ENCODE results near the gene SGIP1.

SGIP1 gene

GRCh38 chr1:66687358-66687757, 153.4 kb downstream of the SGIP1 start:
- TF ChIP-seq CTCF (IDR thresholded peaks at IDR 0.05; ENCODE audit: borderline replicate concordance, control extremely low read depth, extremely low read depth, insufficient read depth, missing control alignments): no peak
- DNase-seq (ENCODE audit: low spot score): no peak
- in situ Hi-C loops (cut with MboI; ENCODE audit: low sequenced_read_pairs, unreplicated experiment): no loop called here

GRCh38 chr1:66690666-66691381, 156.9 kb downstream of the SGIP1 start:
- TF ChIP-seq CTCF (IDR thresholded peaks at IDR 0.05; ENCODE audit: borderline replicate concordance, control extremely low read depth, extremely low read depth, insufficient read depth, missing control alignments): no peak
- no peak for DNase-seq (ENCODE audit: low spot score)
- in situ Hi-C loops (cut with MboI; ENCODE audit: low sequenced_read_pairs, unreplicated experiment): no loop called here

GRCh38 chr1:66692681-66693080, 158.7 kb downstream of the SGIP1 start:
- TF ChIP-seq CTCF (IDR thresholded peaks at IDR 0.05; ENCODE audit: borderline replicate concordance, control extremely low read depth, extremely low read depth, insufficient read depth, missing control alignments): no peak
- in situ Hi-C loops (cut with MboI; ENCODE audit: low sequenced_read_pairs, unreplicated experiment): no loop called here
- DNase-seq (ENCODE audit: low spot score): no peak

- DNase-seq (ENCODE audit: low spot score): no peak
- no peak for TF ChIP-seq CTCF (IDR thresholded peaks at IDR 0.05; ENCODE audit: borderline replicate concordance, control extremely low read depth, extremely low read depth, insufficient read depth, missing control alignments)
- in situ Hi-C loops (cut with MboI; ENCODE audit: low sequenced_read_pairs, unreplicated experiment): no loop called here
Observed at GRCh38 chr1:66693856-66694255, 159.9 kb downstream of the SGIP1 start.

GRCh38 chr1:66695116-66695515, 161.2 kb downstream of the SGIP1 start:
- no peak for TF ChIP-seq CTCF (IDR thresholded peaks at IDR 0.05; ENCODE audit: borderline replicate concordance, control extremely low read depth, extremely low read depth, insufficient read depth, missing control alignments)
- in situ Hi-C loops (cut with MboI; ENCODE audit: low sequenced_read_pairs, unreplicated experiment): no loop called here
- DNase-seq (ENCODE audit: low spot score): no peak

GRCh38 chr1:66696771-66697170, 162.8 kb downstream of the SGIP1 start:
- no peak for DNase-seq (ENCODE audit: low spot score)
- in situ Hi-C loops (cut with MboI; ENCODE audit: low sequenced_read_pairs, unreplicated experiment): no loop called here
- no peak for TF ChIP-seq CTCF (IDR thresholded peaks at IDR 0.05; ENCODE audit: borderline replicate concordance, control extremely low read depth, extremely low read depth, insufficient read depth, missing control alignments)

Measured in GM13976 (cell line).